ENCODE measurements around the gene PCDHGA8.
"Not testable (repeated sequence)": the region's sequence is repeated elsewhere in the genome, so short reads cannot be mapped to it uniquely, and the experiment has no call there.

The PCDHGA8 gene

GRCh38 chr5:141392429-141393198 lies at the start of gene PCDHGA8:
TSS of gene PCDHGA8 (plus strand) at chr5:141392633. CDS start at chr5:141392814, 181 bp downstream.
- intact Hi-C loops (cut with DNase I): no loop called here

GRCh38 chr5:141342773-141343172 lies 49.7 kb upstream of the PCDHGA8 start:
- intact Hi-C loops (cut with DNase I): no loop called here

More at GRCh38 chr5:141392429-141393198, at the start of gene PCDHGA8:
- peak in 1 of 42 donors; percentile 28 for DNase-seq

GRCh38 chr5:141343242-141343952 lies 49.0 kb upstream of the PCDHGA8 start, which contains the start of gene PCDHGA3:
TSS of gene PCDHGA3 (plus strand) at chr5:141343829. CDS start at chr5:141344034, 205 bp downstream.
- intact Hi-C loops (cut with DNase I): no loop called here
- no peak for DNase-seq

More at GRCh38 chr5:141342773-141343172, 49.7 kb upstream of the PCDHGA8 start:
- no peak for DNase-seq

GRCh38 chr5:141343953-141344463 lies 48.4 kb upstream of the PCDHGA8 start:
- no peak for DNase-seq
- intact Hi-C loops (cut with DNase I): no loop called here

GRCh38 chr5:141345327-141345726 lies 47.1 kb upstream of the PCDHGA8 start:
- DNase-seq: no peak

GRCh38 chr5:141346017-141346416 lies 46.4 kb upstream of the PCDHGA8 start:
- DNase-seq; intact Hi-C loops (cut with DNase I): not testable (repeated sequence)

More at GRCh38 chr5:141345327-141345726, 47.1 kb upstream of the PCDHGA8 start:
- intact Hi-C loops (cut with DNase I): no loop called here

GRCh38 chr5:141349917-141350619 lies 42.4 kb upstream of the PCDHGA8 start, which contains the start of gene PCDHGB1:
TSS of gene PCDHGB1 (plus strand) at chr5:141350099. CDS start at chr5:141350261, 162 bp downstream.
- intact Hi-C loops (cut with DNase I): no loop called here
- DNase-seq: peak in 13 of 42 donors; percentile 17 to 70 (median 37)

GRCh38 chr5:141351591-141351990 lies 40.8 kb upstream of the PCDHGA8 start:
- intact Hi-C loops (cut with DNase I): no loop called here

GRCh38 chr5:141354900-141355469 lies 37.4 kb upstream of the PCDHGA8 start, which contains the start of gene PCDHGA4:
TSS of gene PCDHGA4 (plus strand) at chr5:141355021. CDS start at chr5:141355108, 87 bp downstream.
- intact Hi-C loops (cut with DNase I): no loop called here
- no peak for DNase-seq

More at GRCh38 chr5:141351591-141351990, 40.8 kb upstream of the PCDHGA8 start:
- DNase-seq: no peak

- DNase-seq: no peak
- intact Hi-C loops (cut with DNase I): no loop called here
Observed at GRCh38 chr5:141355641-141356040, 36.8 kb upstream of the PCDHGA8 start.

- intact Hi-C loops (cut with DNase I): no loop called here
- DNase-seq: no peak
Observed at GRCh38 chr5:141356133-141356532, 36.3 kb upstream of the PCDHGA8 start.

- DNase-seq: no peak
- intact Hi-C loops (cut with DNase I): no loop called here
Observed at GRCh38 chr5:141356950-141357349, 35.5 kb upstream of the PCDHGA8 start.

GRCh38 chr5:141359790-141360426 lies 32.5 kb upstream of the PCDHGA8 start, which contains the start of gene PCDHGB2:
TSS of gene PCDHGB2 (plus strand) at chr5:141359994. CDS start at chr5:141360136, 142 bp downstream.
- peak in 1 of 42 donors; percentile 28 for DNase-seq
- intact Hi-C loops (cut with DNase I): no loop called here

GRCh38 chr5:141360685-141361084 lies 31.7 kb upstream of the PCDHGA8 start:
- no peak for DNase-seq
- intact Hi-C loops (cut with DNase I): no loop called here

GRCh38 chr5:141362719-141363118 lies 29.7 kb upstream of the PCDHGA8 start:
- intact Hi-C loops (cut with DNase I): no loop called here
- DNase-seq: no peak

GRCh38 chr5:141363952-141364660 lies 28.3 kb upstream of the PCDHGA8 start, which contains the start of gene PCDHGA5:
TSS of gene PCDHGA5 (plus strand) at chr5:141364162. CDS start at chr5:141364331, 169 bp downstream.
- intact Hi-C loops (cut with DNase I): no loop called here
- DNase-seq: no peak

Data from head of caudate nucleus (tissue), 42 donors.